GM12892 (cell line): Measurements from ENCODE around the gene MAPK14.

Source experiments
- POLR2A ChIP-seq: IDR thresholded peaks from 2 replicates; pipeline ENCODE4 v1.6.1; 2011; ENCODE audit warnings: low read depth, low read length, control low read depth
- POLR2AphosphoS5 ChIP-seq: IDR thresholded peaks from 2 replicates; pipeline ENCODE4 v1.6.1; 2011; ENCODE audit warnings: low read depth, low read length, control low read depth
- TAF1 ChIP-seq: IDR thresholded peaks from 2 replicates; pipeline ENCODE4 v1.6.1; 2011; ENCODE audit warnings: low read depth, mild to moderate bottlenecking, control low read depth, low read length, borderline replicate concordance

DNA sequence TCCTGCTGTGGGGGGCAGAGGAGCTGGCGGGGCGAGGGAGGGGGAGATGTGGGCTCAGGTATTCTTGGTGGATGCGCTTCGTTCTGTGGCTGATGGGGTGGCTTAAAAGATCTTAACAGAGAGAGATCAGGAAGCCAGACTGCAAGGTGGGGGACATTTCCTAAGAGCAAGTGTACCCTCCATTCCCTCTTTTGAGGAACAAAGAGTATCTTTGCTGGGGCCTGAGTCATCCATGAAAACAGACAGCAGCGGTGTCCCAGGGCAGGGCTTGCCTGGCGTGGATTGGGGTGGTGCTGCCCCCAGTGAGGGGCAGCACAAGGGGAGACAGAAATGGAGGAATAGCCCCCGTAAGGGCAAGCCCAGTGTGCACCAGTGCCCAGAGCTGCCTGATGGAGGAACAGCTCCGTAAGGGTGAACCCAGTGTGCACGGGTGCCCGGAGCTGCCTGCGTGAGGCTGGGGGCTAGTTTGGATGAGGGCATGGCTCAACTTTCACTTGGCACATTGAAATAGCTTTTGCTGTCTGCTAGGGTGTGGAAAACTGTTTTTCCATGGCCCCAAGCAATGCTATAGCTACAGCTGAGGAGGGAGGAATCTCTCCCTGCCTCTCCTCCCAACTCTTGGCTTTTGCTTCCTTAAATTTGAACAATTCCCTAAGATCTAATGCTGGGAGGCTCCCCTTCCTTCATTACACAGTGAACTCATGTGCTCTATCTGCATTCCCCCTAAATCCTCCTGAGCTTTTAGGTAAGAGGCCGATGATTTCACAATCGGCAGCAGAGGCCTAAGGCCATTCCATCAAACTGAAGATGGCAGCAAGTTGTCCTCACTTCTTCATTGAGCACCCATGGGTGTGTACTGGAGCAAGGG is 115.6 kb downstream of the MAPK14 start:
- no peak for TF ChIP-seq POLR2A
- no peak for TF ChIP-seq POLR2AphosphoS5
- no peak for TF ChIP-seq TAF1
